BJ (cell line): ENCODE results near the gene SLC24A4. TPM values are rescaled to one million over a fixed set of nuclear protein-coding genes. Genes with fewer than 3 reads are reported as not detected.

ENCODE experiments used
- CTCF ChIA-PET: fragments of 350-600 bp; formaldehyde crosslinking; extraction: SDS; loops from one replicate; lab custom pipeline; 2021; ENCODE audit warnings: antibody characterized with exemption, inconsistent platforms; lab: Yijun Ruan, JAX
- POLR2A ChIA-PET: fragments of 300-600 bp; sonication (Branson Sonifier 250); formaldehyde crosslinking; extraction: SDS; loops from one replicate; lab custom pipeline; 2021; ENCODE audit warnings: antibody characterized with exemption; lab: Charles Lee
- DNase-seq: peaks from one replicate; pipeline ENCODE4 v3.0.0-alpha.2; 2011; ENCODE audit warnings: low read depth
- H3K27me3 ChIP-seq: 2 replicates; pipeline ENCODE4 v1.6.0; 2011; ENCODE audit warnings: low read length; ENCODE audit not compliant: control insufficient read depth, insufficient read depth
- H3K36me3 ChIP-seq: 2 replicates; pipeline ENCODE4 v1.5.1; 2011; ENCODE audit warnings: low read length; ENCODE audit not compliant: control insufficient read depth, insufficient read depth
- H3K4me3 ChIP-seq: 2 replicates; pipeline ENCODE4 v1.5.1; 2011; ENCODE audit warnings: low read depth, mild to moderate bottlenecking, control low read depth, low read length
- polyA plus RNA-seq: library from polyadenylated mRNA; depleted of rRNA; stranded (reverse); fragments of >200 nt; gene quantifications from 2 replicates; pipeline ENCODE4 v1.2.3, GENCODE V29; 2011
- TF ChIP-seq, protein P1 (sequence below): IDR thresholded peaks from 2 replicates; pipeline ENCODE4 v1.5.1; 2011; ENCODE audit warnings: low read depth, mild to moderate bottlenecking, control low read depth, inconsistent platforms, low read length, moderate library complexity; ENCODE audit not compliant: insufficient read depth

Gene SLC24A4
- polyA plus RNA-seq, 1 experiment, result not detected

DNA sequence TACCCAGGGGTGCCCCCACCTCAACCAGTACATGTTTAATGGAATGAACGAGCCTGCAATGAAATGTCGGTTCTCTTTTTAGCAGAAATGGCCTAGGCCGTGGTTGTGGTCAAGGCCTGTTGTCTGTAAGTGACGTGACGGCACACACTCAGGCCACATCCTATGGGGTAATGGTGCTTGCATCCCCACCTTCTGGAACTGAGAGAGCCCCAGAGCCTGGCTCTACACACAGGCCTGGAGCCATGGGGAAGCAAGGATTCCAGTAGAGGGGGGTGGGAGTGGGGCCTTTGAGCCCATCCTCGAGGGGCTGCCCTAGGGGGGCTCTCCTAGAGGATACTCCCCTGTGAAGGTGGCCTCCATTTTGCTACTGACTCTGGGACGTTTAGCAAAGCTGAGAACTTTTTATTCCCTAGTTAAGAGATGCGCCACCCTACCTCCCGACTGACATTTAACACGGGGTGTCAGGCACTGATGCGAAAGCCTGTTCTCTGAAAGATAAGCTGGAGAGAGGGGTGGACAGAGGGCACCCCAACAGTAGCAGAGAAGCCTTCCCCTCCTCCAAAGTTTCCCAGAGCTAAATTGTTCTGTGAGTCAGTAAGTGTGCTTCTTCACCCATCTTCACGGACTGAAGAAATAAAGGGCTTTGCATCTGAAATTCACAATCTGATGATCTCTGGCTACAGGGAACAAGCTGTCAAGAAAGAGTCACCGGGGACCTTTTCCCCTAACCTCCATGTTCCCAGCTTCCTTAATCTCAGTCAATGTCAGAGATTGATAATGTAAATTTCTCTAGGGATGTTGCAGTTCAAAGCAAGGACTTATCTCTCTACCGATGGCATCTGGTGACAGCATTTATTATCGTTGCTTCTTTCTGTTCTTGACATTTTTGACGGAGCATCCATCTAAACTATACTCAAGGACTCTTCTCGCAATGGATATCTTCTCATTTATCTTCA, 197.4 kb downstream of the SLC24A4 start:
- no peak for DNase-seq
- peaks cover 1% of the 10 kb centered on the region; the same call in 1 of the 2 replicates for H3K36me3 ChIP-seq
- CTCF ChIA-PET, result no interaction called here
- POLR2A ChIA-PET, result no interaction called here
- H3K27me3 ChIP-seq, result no peaks in the 10 kb centered on the region
- no peak overlapping the region for H3K4me3 ChIP-seq
- TF ChIP-seq, protein P1, sequence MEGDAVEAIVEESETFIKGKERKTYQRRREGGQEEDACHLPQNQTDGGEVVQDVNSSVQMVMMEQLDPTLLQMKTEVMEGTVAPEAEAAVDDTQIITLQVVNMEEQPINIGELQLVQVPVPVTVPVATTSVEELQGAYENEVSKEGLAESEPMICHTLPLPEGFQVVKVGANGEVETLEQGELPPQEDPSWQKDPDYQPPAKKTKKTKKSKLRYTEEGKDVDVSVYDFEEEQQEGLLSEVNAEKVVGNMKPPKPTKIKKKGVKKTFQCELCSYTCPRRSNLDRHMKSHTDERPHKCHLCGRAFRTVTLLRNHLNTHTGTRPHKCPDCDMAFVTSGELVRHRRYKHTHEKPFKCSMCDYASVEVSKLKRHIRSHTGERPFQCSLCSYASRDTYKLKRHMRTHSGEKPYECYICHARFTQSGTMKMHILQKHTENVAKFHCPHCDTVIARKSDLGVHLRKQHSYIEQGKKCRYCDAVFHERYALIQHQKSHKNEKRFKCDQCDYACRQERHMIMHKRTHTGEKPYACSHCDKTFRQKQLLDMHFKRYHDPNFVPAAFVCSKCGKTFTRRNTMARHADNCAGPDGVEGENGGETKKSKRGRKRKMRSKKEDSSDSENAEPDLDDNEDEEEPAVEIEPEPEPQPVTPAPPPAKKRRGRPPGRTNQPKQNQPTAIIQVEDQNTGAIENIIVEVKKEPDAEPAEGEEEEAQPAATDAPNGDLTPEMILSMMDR, result no peak

DNA sequence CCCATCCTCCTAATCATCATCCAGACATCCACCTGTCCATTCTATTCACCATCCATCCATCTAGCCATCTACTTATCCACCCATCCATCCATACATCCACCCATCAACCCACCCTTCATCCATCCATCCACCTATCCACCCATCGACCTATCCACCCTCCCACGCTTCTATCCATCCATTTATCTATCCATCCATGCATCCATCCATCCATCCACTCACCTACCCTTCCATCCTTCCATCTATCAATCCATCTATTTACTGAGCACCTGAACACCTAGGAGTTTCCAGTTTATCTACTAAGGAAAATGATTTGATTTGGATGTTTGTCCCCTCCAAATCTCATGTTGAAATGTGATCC, 198.1 kb downstream of the SLC24A4 start:
- Histone ChIP-seq H3K4me3 (no peak overlapping the region), H3K36me3 (peaks cover 1% of the 10 kb centered on the region; the same call in 1 of the 2 replicates), H3K27me3 (no peaks in the 10 kb centered on the region)
- TF ChIP-seq, protein P1, result no peak
- no peak for DNase-seq
- POLR2A ChIA-PET, result no interaction called here
- CTCF ChIA-PET, result no interaction called here

DNA sequence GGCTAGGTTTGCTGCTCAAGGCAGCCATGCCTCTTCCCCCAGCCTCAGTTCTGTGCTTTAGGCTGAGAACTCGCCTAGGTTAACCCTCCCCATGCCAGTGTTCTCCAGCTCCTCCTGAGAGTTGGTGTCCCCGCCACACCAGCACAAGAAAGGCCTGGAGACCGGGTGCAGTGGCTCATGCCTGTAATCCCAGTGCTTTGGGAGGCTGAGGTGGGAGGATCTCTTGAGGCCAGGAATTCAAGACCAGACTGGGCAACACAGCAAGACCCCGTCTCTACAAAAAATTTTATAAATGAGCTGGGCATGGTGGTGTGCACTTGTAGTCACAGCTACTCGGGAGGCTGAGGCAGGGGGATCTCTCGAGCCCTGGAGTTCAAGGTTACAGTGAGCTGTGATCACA, 200.8 kb downstream of the SLC24A4 start:
- POLR2A ChIA-PET, result no interaction called here
- TF ChIP-seq, protein P1, result no peak

DNA sequence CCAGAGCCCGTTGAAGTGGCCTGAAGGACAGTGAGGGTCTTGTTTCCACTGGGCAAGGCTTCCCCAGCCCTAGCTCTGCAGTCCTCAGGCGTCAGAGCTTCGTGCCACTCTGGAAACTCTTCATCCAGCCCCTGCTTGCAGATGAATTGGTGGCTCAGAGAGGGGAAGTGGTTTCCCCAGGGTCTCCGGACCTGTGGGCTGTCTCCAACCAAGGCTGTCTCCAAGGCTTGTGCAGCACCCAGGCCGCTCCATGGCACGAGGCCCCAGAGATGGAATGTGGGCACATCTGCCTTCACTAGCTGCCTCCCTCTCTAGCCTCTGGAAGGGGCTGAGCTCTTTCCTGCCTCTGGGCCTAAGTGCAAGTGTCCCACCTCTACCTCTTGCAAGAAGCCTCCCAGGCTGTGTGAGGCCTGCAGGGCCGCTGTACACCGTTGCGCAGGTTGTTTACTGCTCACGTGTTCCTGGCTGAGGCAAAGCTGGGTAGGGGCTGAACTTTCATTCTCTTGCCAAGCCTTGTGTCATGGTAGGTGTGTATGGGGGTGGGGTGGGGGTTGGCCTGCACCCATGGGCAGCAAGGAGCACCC, 201.7 kb downstream of the SLC24A4 start:
- DNase-seq, result no peak
- Histone ChIP-seq H3K27me3 (no peaks in the 10 kb centered on the region), H3K36me3 (no peaks in the 10 kb centered on the region), H3K4me3 (no peak overlapping the region)
- ChIA-PET POLR2A (no interaction called here), CTCF (interaction anchor here (0.6 to 1.4 kb wide), 4 partner anchors 8 to 388 kb away, joined by 3 to 5 read pairs (median 4); no protein-coding TSS in a partner anchor)
- TF ChIP-seq, protein P1, result no peak

More for the DNA sequence above, 200.8 kb downstream of the SLC24A4 start:
- Histone ChIP-seq H3K36me3 (peaks cover 1% of the 10 kb centered on the region; the same call in 1 of the 2 replicates), H3K27me3 (no peaks in the 10 kb centered on the region), H3K4me3 (no peak overlapping the region)
- CTCF ChIA-PET, result interaction anchor here (1.3 to 1.4 kb wide), 2 partner anchors 7 to 15 kb away, joined by 4 to 5 read pairs; no protein-coding TSS in a partner anchor
- no peak for DNase-seq
